22Rv1 (cell line): ENCODE data around the gene CHIA.

Source experiments
- ZFX ChIP-seq: fragments of 450-650 bp; IDR thresholded peaks from 2 replicates; pipeline ENCODE4 v1.6.1; 2017; ENCODE audit warnings: antibody characterized with exemption, borderline replicate concordance
- TF ChIP-seq, protein P1 (sequence below): fragments of 450-650 bp; IDR thresholded peaks from 2 replicates; pipeline ENCODE4 v1.5.1; 2017; ENCODE audit warnings: mild to moderate bottlenecking

DNA sequence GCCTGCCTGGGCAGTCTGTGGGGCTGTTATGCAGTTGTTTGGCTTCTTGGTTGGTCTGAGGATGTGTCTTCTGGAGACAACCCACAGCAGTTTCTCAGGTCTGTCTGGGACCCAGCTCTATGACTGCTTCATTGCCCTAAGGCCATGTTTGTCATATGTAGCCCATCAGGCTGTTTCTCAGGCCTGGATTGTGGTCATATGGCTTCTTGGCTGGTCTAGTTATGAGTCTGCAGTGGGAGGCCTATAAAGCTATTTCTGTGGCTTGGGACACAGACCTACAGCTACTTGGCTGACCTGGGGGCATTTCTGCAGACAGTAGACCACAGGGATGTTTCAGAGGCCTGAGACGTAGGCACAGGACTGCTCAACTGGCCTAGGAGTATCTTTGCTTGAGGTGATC lies 41.5 kb downstream of the CHIA start:
- TF ChIP-seq, protein P1, sequence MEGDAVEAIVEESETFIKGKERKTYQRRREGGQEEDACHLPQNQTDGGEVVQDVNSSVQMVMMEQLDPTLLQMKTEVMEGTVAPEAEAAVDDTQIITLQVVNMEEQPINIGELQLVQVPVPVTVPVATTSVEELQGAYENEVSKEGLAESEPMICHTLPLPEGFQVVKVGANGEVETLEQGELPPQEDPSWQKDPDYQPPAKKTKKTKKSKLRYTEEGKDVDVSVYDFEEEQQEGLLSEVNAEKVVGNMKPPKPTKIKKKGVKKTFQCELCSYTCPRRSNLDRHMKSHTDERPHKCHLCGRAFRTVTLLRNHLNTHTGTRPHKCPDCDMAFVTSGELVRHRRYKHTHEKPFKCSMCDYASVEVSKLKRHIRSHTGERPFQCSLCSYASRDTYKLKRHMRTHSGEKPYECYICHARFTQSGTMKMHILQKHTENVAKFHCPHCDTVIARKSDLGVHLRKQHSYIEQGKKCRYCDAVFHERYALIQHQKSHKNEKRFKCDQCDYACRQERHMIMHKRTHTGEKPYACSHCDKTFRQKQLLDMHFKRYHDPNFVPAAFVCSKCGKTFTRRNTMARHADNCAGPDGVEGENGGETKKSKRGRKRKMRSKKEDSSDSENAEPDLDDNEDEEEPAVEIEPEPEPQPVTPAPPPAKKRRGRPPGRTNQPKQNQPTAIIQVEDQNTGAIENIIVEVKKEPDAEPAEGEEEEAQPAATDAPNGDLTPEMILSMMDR, result no peak
- no peak for TF ChIP-seq ZFX
